Upper lobe of left lung (tissue), 6 donors: ENCODE results near the gene NUP62CL. TPM values are rescaled to one million over a fixed set of nuclear protein-coding genes. Genes with fewer than 3 reads are reported as not detected.

Experiments used
- ATAC-seq, 2 donors: fragments of 200-7000 bp; cut with Tn5 transposase; one replicate each; pipeline ENCODE4 v1.9.1; 2022; ENCODE audit warnings: mild to moderate bottlenecking in 2 of 2, moderate library complexity in 2 of 2; ENCODE audit not compliant: low FRiP score in 2 of 2
- DNase-seq, 2 donors: peaks; one replicate each; pipeline ENCODE4 v3.0.0-alpha.2; 2019 to 2020
- H3K27ac ChIP-seq, 4 donors: fragments of 200-600 bp; sonication (generic); one replicate each; pipeline ENCODE4 v1.5.1; 2016 to 2019
- H3K27me3 ChIP-seq, 4 donors: fragments of 200-600 bp; sonication (generic); one replicate each; pipeline ENCODE4 v1.5.1; 2017 to 2019
- H3K36me3 ChIP-seq, 4 donors: fragments of 200-600 bp; sonication (generic); one replicate each; pipeline ENCODE4 v1.5.1; 2016 to 2019
- H3K4me1 ChIP-seq, 4 donors: fragments of 200-600 bp; sonication (generic); one replicate each; pipeline ENCODE4 v1.5.1; 2018 to 2019
- H3K4me3 ChIP-seq, 4 donors: fragments of 200-600 bp; sonication (generic); one replicate each; pipeline ENCODE4 v1.5.1; 2017 to 2019; ENCODE audit warnings: mild to moderate bottlenecking in 2 of 4, moderate library complexity in 1 of 4
- H3K9me3 ChIP-seq, 4 donors: fragments of 200-600 bp; sonication (generic); one replicate each; pipeline ENCODE4 v1.5.1; 2018 to 2019
- EP300 ChIP-seq, 4 donors: sonication (generic); formaldehyde crosslinking; IDR thresholded peaks; one replicate each; pipeline ENCODE4 v1.5.1; 2017; ENCODE audit warnings: antibody characterized with exemption in 4 of 4, control low read depth in 2 of 4
- POLR2A ChIP-seq, 4 donors: fragments of 450-650 bp; IDR thresholded peaks; one replicate each; pipeline ENCODE4 v1.5.1; 2016 to 2017; ENCODE audit warnings: antibody characterized with exemption in 4 of 4, mild to moderate bottlenecking in 2 of 4
- POLR2AphosphoS5 ChIP-seq, 2 donors: sonication (generic); formaldehyde crosslinking; IDR thresholded peaks; one replicate each; pipeline ENCODE4 v1.5.1; 2017; ENCODE audit warnings: antibody characterized with exemption in 2 of 2
- WGBS, 2 donors: methylation state at CpG; one replicate each; pipeline ENCODE4 v1.1.5; 2017 to 2018; 5-methylcytosine and 5-hydroxymethylcytosine counted together
- total RNA-seq, 6 donors: library from RNA; depleted of rRNA in 4 of 6; stranded (reverse); fragments of >200 nt in 4 of 6; gene quantifications; one replicate each; pipeline versions ENCODE4 v1.1.0 to v1.2.1, GENCODE V29; 2016 to 2021
- TF ChIP-seq, protein P1 (sequence below), 6 experiments: fragments of 450-650 bp in 4 of 6; fragments of 200-600 bp in 2 of 6; sonication (generic) in 2 of 6; IDR thresholded peaks; one replicate each; pipeline ENCODE4 v1.5.1; 2016 to 2019; ENCODE audit warnings: antibody characterized with exemption in 6 of 6
- donor health status: DM: no; HTN: no; CAD: no; lungs with moderate emphysema.
- donor health status: DM: no; HTN: yes; CAD: no; lungs with severe emphysema.

Gene NUP62CL
- total RNA-seq, 6 donors from 2014 or later: 1.5 to 22.0 (median 2.6) TPM

DNA sequence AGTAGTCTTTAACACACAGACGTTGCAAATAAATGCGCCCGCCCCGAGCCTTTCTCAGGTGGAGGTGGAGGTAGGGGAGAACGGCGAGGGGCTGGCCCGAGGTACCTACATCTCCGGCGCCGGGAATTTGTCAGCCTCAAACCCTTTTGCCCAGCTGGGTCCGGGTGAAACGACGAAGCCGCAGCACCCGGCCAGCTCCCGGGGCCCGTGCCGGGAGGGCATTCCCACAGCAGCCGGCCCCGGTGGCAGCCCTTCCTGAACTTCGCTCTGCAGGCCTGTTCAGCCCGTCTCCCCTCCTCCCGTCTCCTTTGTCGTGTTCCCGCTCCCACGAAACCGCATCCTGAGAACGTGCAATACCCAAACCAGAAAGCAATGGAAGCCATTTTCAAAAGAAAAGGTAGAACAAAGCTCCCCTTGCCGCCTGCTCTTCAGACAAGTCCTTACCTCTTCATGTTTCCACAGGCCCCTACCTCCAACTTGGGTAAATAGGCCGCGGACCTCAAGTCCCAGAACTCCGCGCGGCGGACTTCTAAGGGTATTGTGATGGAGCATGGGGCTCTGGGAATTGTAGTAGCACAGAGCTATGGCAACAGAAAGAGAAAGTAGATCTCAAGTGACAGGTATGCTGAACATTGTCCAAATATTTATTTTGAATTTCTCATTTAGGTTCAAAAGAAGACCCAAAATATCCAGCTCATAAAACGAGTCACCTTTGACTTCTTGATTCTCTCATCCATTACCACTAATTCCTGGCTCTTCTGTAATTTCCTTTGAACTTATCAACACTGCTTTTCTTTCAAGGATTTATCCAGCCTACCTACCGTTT lies 87.7 kb downstream of the NUP62CL start, which contains the start of gene RBM41:
Gene RBM41 (minus strand): TSS at position 501 of the 826 bp plus-strand sequence. CDS start 49 bp downstream, at position 452.
- Histone ChIP-seq H3K27ac (peak within 1 kb of the TSS; percentile 43 to 82 (median 78)), H3K4me1 (no peaks in the 10 kb centered on the region), H3K36me3 (peaks cover 0 to 28% (median under 1%) of the 10 kb centered on the region in 4 donors), H3K9me3 (no peaks in the 10 kb centered on the region), H3K27me3 (no peaks in the 10 kb centered on the region), H3K4me3 (peak within 1 kb of the TSS; percentile 12 to 70 (median 60))
- 6 to 50% methylated on average over 2 to 28 of the region's 37 CpGs for WGBS, 2 donors
- peak; percentile 79 to 86 for DNase-seq
- TF ChIP-seq POLR2A (IDR thresholded peaks at IDR 0.05): peak in 1 of 4 donors; percentile 28
- TF ChIP-seq, protein P1, sequence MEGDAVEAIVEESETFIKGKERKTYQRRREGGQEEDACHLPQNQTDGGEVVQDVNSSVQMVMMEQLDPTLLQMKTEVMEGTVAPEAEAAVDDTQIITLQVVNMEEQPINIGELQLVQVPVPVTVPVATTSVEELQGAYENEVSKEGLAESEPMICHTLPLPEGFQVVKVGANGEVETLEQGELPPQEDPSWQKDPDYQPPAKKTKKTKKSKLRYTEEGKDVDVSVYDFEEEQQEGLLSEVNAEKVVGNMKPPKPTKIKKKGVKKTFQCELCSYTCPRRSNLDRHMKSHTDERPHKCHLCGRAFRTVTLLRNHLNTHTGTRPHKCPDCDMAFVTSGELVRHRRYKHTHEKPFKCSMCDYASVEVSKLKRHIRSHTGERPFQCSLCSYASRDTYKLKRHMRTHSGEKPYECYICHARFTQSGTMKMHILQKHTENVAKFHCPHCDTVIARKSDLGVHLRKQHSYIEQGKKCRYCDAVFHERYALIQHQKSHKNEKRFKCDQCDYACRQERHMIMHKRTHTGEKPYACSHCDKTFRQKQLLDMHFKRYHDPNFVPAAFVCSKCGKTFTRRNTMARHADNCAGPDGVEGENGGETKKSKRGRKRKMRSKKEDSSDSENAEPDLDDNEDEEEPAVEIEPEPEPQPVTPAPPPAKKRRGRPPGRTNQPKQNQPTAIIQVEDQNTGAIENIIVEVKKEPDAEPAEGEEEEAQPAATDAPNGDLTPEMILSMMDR (IDR thresholded peaks at IDR 0.05): no peak
- peak in 1 of 2 donors; percentile 16 for TF ChIP-seq POLR2AphosphoS5 (IDR thresholded peaks at IDR 0.05)
- TF ChIP-seq EP300 (IDR thresholded peaks at IDR 0.05): no peak
- peak; percentile 89 to 94 for ATAC-seq

DNA sequence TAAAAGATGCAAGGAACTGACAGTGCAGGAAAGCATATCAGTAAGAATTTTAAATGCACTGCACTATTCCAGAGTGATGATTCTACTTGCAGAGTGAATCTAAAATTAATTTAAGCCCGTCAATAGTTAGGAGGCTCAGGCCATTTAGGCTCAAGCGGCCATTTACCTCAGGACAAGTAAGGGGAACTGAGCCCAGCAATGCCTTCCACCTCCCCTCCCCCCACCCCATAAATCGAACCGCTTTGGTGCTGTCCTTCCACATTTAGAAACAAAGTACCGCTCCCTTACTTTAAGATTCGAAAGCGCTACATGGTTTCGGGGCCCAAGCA lies 88.3 kb downstream of the NUP62CL start:
- 0 to 26% methylated on average over 5 to 8 of the region's 8 CpGs for WGBS, 2 donors
- Histone ChIP-seq H3K27ac (peak overlapping the region; percentile 43 to 82 (median 78)), H3K27me3 (no peaks in the 10 kb centered on the region), H3K36me3 (peaks cover 0 to 30% (median 3%) of the 10 kb centered on the region in 4 donors), H3K4me3 (peak overlapping the region; percentile 11 to 70 (median 60)), H3K4me1 (no peaks in the 10 kb centered on the region), H3K9me3 (no peaks in the 10 kb centered on the region)
- no peak for DNase-seq
- no peak for ATAC-seq
- TF ChIP-seq, protein P1 (IDR thresholded peaks at IDR 0.05): no peak
- no peak for TF ChIP-seq EP300 (IDR thresholded peaks at IDR 0.05)
- TF ChIP-seq POLR2A (IDR thresholded peaks at IDR 0.05): no peak
- no peak for TF ChIP-seq POLR2AphosphoS5 (IDR thresholded peaks at IDR 0.05)

DNA sequence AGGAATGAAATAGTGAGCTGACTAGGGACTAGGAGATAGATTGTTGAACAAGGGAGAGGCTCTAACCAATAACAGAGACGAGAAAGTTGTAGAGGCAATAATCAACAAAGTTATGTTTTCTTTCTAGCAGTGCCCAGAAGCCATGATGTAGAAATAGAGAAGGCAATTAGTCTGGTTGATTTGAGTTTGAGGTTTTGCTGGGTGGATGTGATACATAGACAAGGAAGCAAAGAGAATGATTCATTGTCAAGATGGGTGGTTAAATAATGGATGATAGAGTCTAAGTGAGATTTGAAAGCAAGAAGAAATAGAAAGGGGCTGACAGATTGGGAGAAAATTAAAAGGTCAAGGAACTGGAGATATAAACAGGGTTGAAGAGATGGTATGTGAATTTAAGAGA lies 98.8 kb downstream of the NUP62CL start:
- Histone ChIP-seq H3K4me1 (no peaks in the 10 kb centered on the region), H3K27ac (no peak overlapping the region), H3K27me3 (no peaks in the 10 kb centered on the region), H3K9me3 (no peaks in the 10 kb centered on the region), H3K36me3 (peaks cover 0 to 6% (median 0%) of the 10 kb centered on the region in 4 donors), H3K4me3 (no peak overlapping the region)
- DNase-seq (no peak), ATAC-seq (no peak)
- WGBS, 2 donors: 89 to 100% methylated on average over 1 of the region's 1 CpG
- TF ChIP-seq EP300 (IDR thresholded peaks at IDR 0.05): no peak
- no peak for TF ChIP-seq POLR2A (IDR thresholded peaks at IDR 0.05)
- no peak for TF ChIP-seq POLR2AphosphoS5 (IDR thresholded peaks at IDR 0.05)
- TF ChIP-seq, protein P1 (IDR thresholded peaks at IDR 0.05): no peak

DNA sequence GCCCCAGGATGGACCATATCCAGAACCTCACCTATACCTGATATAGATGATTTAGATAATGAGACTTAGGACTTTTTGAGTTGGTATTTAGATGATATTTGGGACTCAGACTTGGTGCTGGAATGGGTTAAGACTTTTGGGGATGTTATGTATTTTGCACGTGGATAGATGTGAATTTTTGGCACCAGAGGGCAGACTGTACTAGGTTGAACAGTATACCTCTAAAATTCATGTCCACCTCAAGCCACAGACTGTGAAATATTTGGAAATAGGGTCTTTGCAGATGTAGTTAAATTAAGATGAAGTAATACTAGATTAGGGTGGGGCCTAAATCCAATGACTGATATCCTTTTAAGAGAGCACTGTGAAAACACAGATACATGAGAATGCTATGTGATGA lies 103.3 kb downstream of the NUP62CL start:
- Histone ChIP-seq H3K36me3 (no peaks in the 10 kb centered on the region), H3K27me3 (no peaks in the 10 kb centered on the region), H3K27ac (no peak overlapping the region), H3K9me3 (no peaks in the 10 kb centered on the region), H3K4me1 (no peaks in the 10 kb centered on the region), H3K4me3 (no peak overlapping the region)
- TF ChIP-seq POLR2A (IDR thresholded peaks at IDR 0.05) (no peak), POLR2AphosphoS5 (IDR thresholded peaks at IDR 0.05) (no peak), EP300 (IDR thresholded peaks at IDR 0.05) (no peak)
- TF ChIP-seq, protein P1 (IDR thresholded peaks at IDR 0.05): no peak
- 24 to 29% methylated on average over 1 of the region's 1 CpG for WGBS, 2 donors
- no peak for DNase-seq
- ATAC-seq: no peak
